NT2/D1 (cell line): ENCODE data around the gene ATG9A.

Experiments
- YY1 ChIP-seq: IDR thresholded peaks from 2 replicates; pipeline ENCODE4 v1.6.1; 2011; ENCODE audit not compliant: insufficient read length, insufficient read depth
- ZNF274 ChIP-seq: IDR thresholded peaks from 2 replicates; pipeline ENCODE4 v1.6.1; 2011; ENCODE audit warnings: mild to moderate bottlenecking, low read depth, low read length

DNA sequence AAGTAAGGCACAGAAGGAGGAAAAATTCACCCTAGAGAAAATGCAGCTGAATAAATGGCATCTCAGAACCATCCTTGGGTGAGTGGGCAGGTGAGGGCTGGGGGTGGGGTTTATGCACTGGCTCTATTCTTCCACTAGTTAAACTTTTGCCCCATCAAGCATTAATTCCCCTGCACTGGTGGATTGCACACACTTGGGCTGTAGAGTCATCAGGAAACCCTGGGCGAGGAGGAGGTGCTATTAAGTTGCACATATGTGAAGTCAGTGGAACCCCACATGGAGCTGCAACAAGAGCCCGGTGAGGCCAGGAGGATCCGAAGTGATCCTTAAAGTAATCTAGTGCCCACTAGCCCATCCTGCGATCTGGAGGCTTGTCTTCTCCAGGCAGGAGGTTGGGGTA is 42.9 kb upstream of the ATG9A start:
- TF ChIP-seq YY1, result no peak
- TF ChIP-seq ZNF274, result no peak
